PC-9 (cell line): Measurements from ENCODE around the gene C20orf204. TPM values are rescaled to one million over a fixed set of nuclear protein-coding genes. Genes with fewer than 3 reads are reported as not detected.

ENCODE experiments used
- BruUV-seq: library from RNA; stranded (reverse); fragments of 400-500 nt; replicated peaks from 2 replicates; lab custom pipeline; 2021; lab: Mats Ljungman, UMichigan
- CTCF ChIA-PET: fragments of 300-600 bp; sonication (Branson Sonifier 250); formaldehyde crosslinking; loops from one replicate; lab custom pipeline; 2022; ENCODE audit warnings: antibody characterized with exemption; lab: Charles Lee
- POLR2A ChIA-PET: fragments of 300-600 bp; sonication (Branson Sonifier 250); formaldehyde crosslinking; loops from one replicate; lab custom pipeline; 2022; ENCODE audit warnings: antibody characterized with exemption; ENCODE audit not compliant: unreplicated experiment; lab: Charles Lee
- DNase-seq, 2 experiments: peaks; one replicate each; pipeline versions ENCODE4 v3.0.0 to v3.0.0-alpha.2; 2015 to 2022; ENCODE audit warnings: mixed read lengths in 1 of 2
- H2AFZ ChIP-seq: fragments of 200-600 bp; sonication (generic); 2 replicates; pipeline ENCODE4 v1.8.1; 2017; ENCODE audit warnings: antibody characterized with exemption
- H3F3A ChIP-seq: fragments of 200-600 bp; sonication (generic); 2 replicates; pipeline ENCODE4 v1.8.1; 2017; ENCODE audit warnings: antibody characterized with exemption, mild to moderate bottlenecking, low read depth; ENCODE audit not compliant: insufficient read depth
- H3K27ac ChIP-seq: fragments of 200-600 bp; sonication (generic); 2 replicates; pipeline ENCODE4 v1.6.1; 2016; ENCODE audit warnings: mixed run types
- H3K27me3 ChIP-seq: fragments of 200-600 bp; sonication (generic); 2 replicates; pipeline ENCODE4 v1.6.1; 2016; ENCODE audit warnings: low read depth, mixed run types; ENCODE audit not compliant: insufficient read depth
- H3K36me3 ChIP-seq: fragments of 200-600 bp; sonication (generic); 2 replicates; pipeline ENCODE4 v1.6.1; 2016; ENCODE audit warnings: low read depth, mixed run types
- H3K4me1 ChIP-seq: fragments of 200-600 bp; sonication (generic); replicated peaks from 2 replicates; pipeline ENCODE4 v1.6.1; 2016; ENCODE audit warnings: mixed run types; ENCODE audit not compliant: insufficient read depth
- H3K4me2 ChIP-seq: fragments of 200-600 bp; sonication (generic); 2 replicates; pipeline ENCODE4 v1.6.1; 2017; ENCODE audit warnings: mixed run types
- H3K4me3 ChIP-seq: fragments of 200-600 bp; sonication (generic); 2 replicates; pipeline ENCODE4 v1.6.1; 2016; ENCODE audit warnings: mixed run types
- H3K79me2 ChIP-seq: fragments of 200-600 bp; sonication (generic); 2 replicates; pipeline ENCODE4 v1.6.1; 2017; ENCODE audit warnings: low read depth, mixed run types
- H3K9me2 ChIP-seq: fragments of 200-600 bp; sonication (generic); 2 replicates; pipeline ENCODE4 v1.8.1; 2017; ENCODE audit warnings: mild to moderate bottlenecking; ENCODE audit not compliant: insufficient read depth
- H3K9me3 ChIP-seq: fragments of 200-600 bp; sonication (generic); 2 replicates; pipeline ENCODE4 v1.8.1; 2016; ENCODE audit warnings: low read depth; ENCODE audit not compliant: insufficient read depth
- H4K20me1 ChIP-seq: fragments of 200-600 bp; sonication (generic); 2 replicates; pipeline ENCODE4 v1.8.1; 2017; ENCODE audit not compliant: insufficient read depth
- EZH2 ChIP-seq: fragments of 200-600 bp; sonication (generic); IDR thresholded peaks from 2 replicates; pipeline ENCODE4 v1.8.0; 2017; ENCODE audit warnings: antibody characterized with exemption, low read depth
- intact Hi-C: fragments of 100-400 bp; cut with micrococcal nuclease; formaldehyde crosslinking; loops from one replicate; pipeline ENCODE4 v1.10.0; 2022; ENCODE audit not compliant: unreplicated experiment
- total RNA-seq: library from RNA; stranded (reverse); gene quantifications from 2 replicates; pipeline ENCODE4 v1.2.3, GENCODE V29; 2021
- TF ChIP-seq, protein P1 (sequence below): fragments of 200-600 bp; sonication (generic); conservative IDR thresholded peaks from 2 replicates; pipeline ENCODE4 v1.6.1; 2017; ENCODE audit warnings: mixed run types, antibody characterized with exemption, mild to moderate bottlenecking, moderate library complexity

Gene C20orf204
- total RNA-seq, 1 experiment from 2014 or later = 3.8 TPM

- Histone ChIP-seq H3F3A (peaks cover 25% of the 10 kb centered on the region), H4K20me1 (no peaks in the 10 kb centered on the region), H3K79me2 (no peaks in the 10 kb centered on the region), H3K4me3 (no peak overlapping the region), H2AFZ (no peak overlapping the region), H3K9me2 (no peaks in the 10 kb centered on the region), H3K9me3 (no peaks in the 10 kb centered on the region), H3K4me1 (peaks cover 27% of the 10 kb centered on the region), H3K4me2 (no peak overlapping the region), H3K36me3 (no peaks in the 10 kb centered on the region), H3K27ac (no peak overlapping the region), H3K27me3 (peaks cover 20% of the 10 kb centered on the region; the same call in 1 of the 2 replicates)
- DNase-seq = no peak
- intact Hi-C loops = no loop called here
- BruUV-seq = no TSS peak
- no peak for TF ChIP-seq EZH2
- TF ChIP-seq, protein P1, sequence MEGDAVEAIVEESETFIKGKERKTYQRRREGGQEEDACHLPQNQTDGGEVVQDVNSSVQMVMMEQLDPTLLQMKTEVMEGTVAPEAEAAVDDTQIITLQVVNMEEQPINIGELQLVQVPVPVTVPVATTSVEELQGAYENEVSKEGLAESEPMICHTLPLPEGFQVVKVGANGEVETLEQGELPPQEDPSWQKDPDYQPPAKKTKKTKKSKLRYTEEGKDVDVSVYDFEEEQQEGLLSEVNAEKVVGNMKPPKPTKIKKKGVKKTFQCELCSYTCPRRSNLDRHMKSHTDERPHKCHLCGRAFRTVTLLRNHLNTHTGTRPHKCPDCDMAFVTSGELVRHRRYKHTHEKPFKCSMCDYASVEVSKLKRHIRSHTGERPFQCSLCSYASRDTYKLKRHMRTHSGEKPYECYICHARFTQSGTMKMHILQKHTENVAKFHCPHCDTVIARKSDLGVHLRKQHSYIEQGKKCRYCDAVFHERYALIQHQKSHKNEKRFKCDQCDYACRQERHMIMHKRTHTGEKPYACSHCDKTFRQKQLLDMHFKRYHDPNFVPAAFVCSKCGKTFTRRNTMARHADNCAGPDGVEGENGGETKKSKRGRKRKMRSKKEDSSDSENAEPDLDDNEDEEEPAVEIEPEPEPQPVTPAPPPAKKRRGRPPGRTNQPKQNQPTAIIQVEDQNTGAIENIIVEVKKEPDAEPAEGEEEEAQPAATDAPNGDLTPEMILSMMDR = no peak
- CTCF ChIA-PET = no interaction called here
- POLR2A ChIA-PET = no interaction called here
These were observed 7.8 kb downstream of the C20orf204 start for GRCh38 chr20:64043768-64044167.

DNA sequence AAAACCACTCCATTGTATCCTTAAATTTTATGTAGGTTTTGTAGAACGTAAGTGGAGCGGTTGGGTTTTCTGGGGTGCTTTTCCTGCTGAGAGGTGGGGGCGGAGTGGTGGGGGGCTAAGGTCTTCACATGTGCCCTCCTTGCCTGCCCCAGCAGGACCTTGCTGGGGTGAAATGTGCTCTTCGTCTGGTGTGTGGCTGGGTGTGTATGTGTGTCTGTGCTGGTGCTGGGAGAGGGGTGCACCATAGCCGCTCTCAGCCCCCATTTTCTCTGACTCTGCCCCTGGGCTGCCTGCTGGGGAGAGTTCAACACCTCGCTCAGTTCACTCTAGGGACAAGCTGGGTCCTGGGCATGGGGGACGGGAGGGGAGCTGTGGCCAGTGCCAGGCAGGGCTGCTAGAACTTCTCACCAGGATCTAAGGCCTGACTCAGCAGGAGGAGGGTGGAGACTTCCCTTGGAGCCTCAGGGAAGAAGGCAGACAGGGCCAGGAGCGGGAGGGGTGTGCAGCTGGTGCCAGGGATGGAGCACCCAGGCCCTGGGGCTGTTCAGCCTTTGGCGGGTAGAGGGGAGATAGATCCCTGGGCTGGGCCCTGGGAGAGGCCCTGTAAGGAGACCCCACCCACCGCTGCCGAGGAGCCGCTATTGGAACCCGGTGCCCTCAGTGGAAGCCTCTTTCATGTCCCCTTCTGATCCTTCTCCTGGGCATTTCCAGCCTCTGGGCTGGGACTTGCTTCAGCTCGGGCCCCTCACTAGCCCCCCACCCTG is 8.7 kb downstream of the C20orf204 start:
- Histone ChIP-seq H4K20me1 (no peaks in the 10 kb centered on the region), H3K9me2 (no peaks in the 10 kb centered on the region), H3K4me2 (peak overlapping the region; percentile 43), H3K27ac (no peak overlapping the region), H3K9me3 (no peaks in the 10 kb centered on the region), H3K36me3 (no peaks in the 10 kb centered on the region), H3K4me1 (peaks cover 20% of the 10 kb centered on the region), H3F3A (peaks cover 21% of the 10 kb centered on the region), H2AFZ (no peak overlapping the region), H3K4me3 (no peak overlapping the region), H3K79me2 (no peaks in the 10 kb centered on the region), H3K27me3 (peaks cover 21% of the 10 kb centered on the region)
- ChIA-PET POLR2A (interaction anchor here (0.6 kb wide), 1 partner anchor 729 kb away, joined by 5 read pairs; no protein-coding TSS in a partner anchor), CTCF (no interaction called here)
- BruUV-seq = no TSS peak
- intact Hi-C loops = no loop called here
- TF ChIP-seq, protein P1 = no peak
- TF ChIP-seq EZH2 = no peak
- DNase-seq = peak; percentile 61 to 75

GRCh38 chr20:64045346-64046011 is 9.5 kb downstream of the C20orf204 start:
- Histone ChIP-seq H2AFZ (no peak overlapping the region), H3K27ac (no peak overlapping the region), H3K27me3 (peaks cover 27% of the 10 kb centered on the region), H4K20me1 (no peaks in the 10 kb centered on the region), H3K4me1 (peaks cover 17% of the 10 kb centered on the region), H3K36me3 (no peaks in the 10 kb centered on the region), H3K4me3 (no peak overlapping the region), H3K79me2 (no peaks in the 10 kb centered on the region), H3F3A (peaks cover 18% of the 10 kb centered on the region), H3K9me3 (no peaks in the 10 kb centered on the region), H3K9me2 (no peaks in the 10 kb centered on the region), H3K4me2 (peak overlapping the region; percentile 43)
- intact Hi-C loops = no loop called here
- DNase-seq = no peak
- BruUV-seq = no TSS peak
- CTCF ChIA-PET = interaction anchor here (0.6 kb wide), 1 partner anchor 24 kb away, joined by 3 read pairs; no protein-coding TSS in a partner anchor
- TF ChIP-seq EZH2 = no peak
- TF ChIP-seq, protein P1 = no peak
- POLR2A ChIA-PET = no interaction called here
